Mesenchymal stem cell (in vitro differentiated cells and primary cell): ENCODE results near the gene PARP15.

Experiments used
- DNase-seq: peaks from one replicate; pipeline ENCODE4 v3.0.0-alpha.2; 2013
- H2AFZ ChIP-seq: one replicate; pipeline ENCODE4 v1.6.1; 2013; ENCODE audit warnings: low read depth, mild to moderate bottlenecking, control low read depth, inconsistent platforms, low read length, moderate library complexity
- H2AK5ac ChIP-seq: 2 replicates; pipeline ENCODE4 v1.6.1; 2013; ENCODE audit warnings: low read length, moderate library complexity, mild to moderate bottlenecking, inconsistent platforms; ENCODE audit not compliant: severe bottlenecking
- H2BK120ac ChIP-seq: one replicate; pipeline ENCODE4 v1.6.1; 2013; ENCODE audit warnings: low read depth, mild to moderate bottlenecking, inconsistent platforms, low read length, moderate library complexity
- H2BK12ac ChIP-seq, 2 experiments: one replicate each; pipeline ENCODE4 v1.6.1; 2013; ENCODE audit warnings: inconsistent platforms in 2 of 2, low read length in 2 of 2, mild to moderate bottlenecking in 2 of 2, moderate library complexity in 2 of 2, control low read depth in 1 of 2
- H2BK15ac ChIP-seq: one replicate; pipeline ENCODE4 v1.6.1; 2013; ENCODE audit warnings: mild to moderate bottlenecking, low read depth, inconsistent platforms; ENCODE audit not compliant: poor library complexity, severe bottlenecking
- H2BK5ac ChIP-seq: 2 replicates; pipeline ENCODE4 v1.6.1; 2013; ENCODE audit warnings: low read depth, mild to moderate bottlenecking, low read length, control low read depth, inconsistent platforms; ENCODE audit not compliant: poor library complexity, severe bottlenecking
- H3K14ac ChIP-seq, 2 experiments: one replicate each; pipeline ENCODE4 v1.6.1; 2013; ENCODE audit warnings: inconsistent platforms in 2 of 2, low read length in 2 of 2, control low read depth in 1 of 2, mild to moderate bottlenecking in 1 of 2, moderate library complexity in 1 of 2
- H3K18ac ChIP-seq, 2 experiments: one replicate each; pipeline ENCODE4 v1.6.1; 2013; ENCODE audit warnings: inconsistent platforms in 2 of 2, low read length in 2 of 2, control low read depth in 1 of 2, low read depth in 1 of 2, mild to moderate bottlenecking in 1 of 2
- H3K23ac ChIP-seq, 2 experiments: one replicate each; pipeline ENCODE4 v1.6.1; 2013; ENCODE audit warnings: inconsistent platforms in 2 of 2, low read length in 2 of 2, mild to moderate bottlenecking in 2 of 2, moderate library complexity in 2 of 2, control low read depth in 1 of 2
- H3K27ac ChIP-seq: 2 replicates; pipeline ENCODE4 v1.5.1; 2013; ENCODE audit warnings: mild to moderate bottlenecking, moderate library complexity, low read length, control low read depth, inconsistent platforms; ENCODE audit not compliant: poor library complexity, severe bottlenecking
- H3K27me3 ChIP-seq, 2 experiments: 2 replicates each; pipeline versions ENCODE4 v1.6.1 to v1.7.0; 2013; ENCODE audit warnings: low read length in 2 of 2, mild to moderate bottlenecking in 2 of 2, moderate library complexity in 2 of 2, control low read depth in 1 of 2, inconsistent platforms in 1 of 2; ENCODE audit not compliant: control insufficient read depth in 1 of 2, insufficient read depth in 1 of 2
- H3K36me3 ChIP-seq, 2 experiments: 2 replicates each; pipeline versions ENCODE4 v1.6.1 to v1.7.0; 2013; ENCODE audit warnings: low read length in 2 of 2, control low read depth in 1 of 2, inconsistent platforms in 1 of 2, low read depth in 1 of 2, mild to moderate bottlenecking in 1 of 2; ENCODE audit not compliant: insufficient read depth in 2 of 2, control insufficient read depth in 1 of 2
- H3K4ac ChIP-seq, 2 experiments: one replicate each; pipeline ENCODE4 v1.6.1; 2013; ENCODE audit warnings: inconsistent platforms in 2 of 2, low read length in 2 of 2, mild to moderate bottlenecking in 2 of 2, moderate library complexity in 2 of 2, control low read depth in 1 of 2, low read depth in 1 of 2
- H3K4me1 ChIP-seq: 2 replicates; pipeline ENCODE4 v1.6.1; 2013; ENCODE audit warnings: low read depth, low read length, control low read depth; ENCODE audit not compliant: control insufficient read depth, insufficient read depth
- H3K4me2 ChIP-seq: 2 replicates; pipeline ENCODE4 v1.6.1; 2013; ENCODE audit warnings: low read length, mild to moderate bottlenecking, inconsistent platforms; ENCODE audit not compliant: poor library complexity, severe bottlenecking
- H3K4me3 ChIP-seq, 2 experiments: 2 replicates each; pipeline versions ENCODE4 v1.5.1 to v1.7.0; 2013; ENCODE audit warnings: low read length in 2 of 2, mild to moderate bottlenecking in 2 of 2, control low read depth in 1 of 2, low read depth in 1 of 2; ENCODE audit not compliant: insufficient read depth in 1 of 2
- H3K79me1 ChIP-seq: replicated peaks from 2 replicates; pipeline ENCODE4 v1.6.1; 2013; ENCODE audit warnings: mild to moderate bottlenecking, control low read depth, low read length, inconsistent platforms; ENCODE audit not compliant: poor library complexity, severe bottlenecking
- H3K9ac ChIP-seq: 2 replicates; pipeline ENCODE4 v1.7.0; 2013; ENCODE audit warnings: mild to moderate bottlenecking, low read length, moderate library complexity
- H3K9me3 ChIP-seq: 2 replicates; pipeline ENCODE4 v1.7.0; 2013; ENCODE audit warnings: mild to moderate bottlenecking, low read length; ENCODE audit not compliant: control insufficient read depth
- H4K8ac ChIP-seq: one replicate; pipeline ENCODE4 v1.6.1; 2013; ENCODE audit warnings: inconsistent platforms, mild to moderate bottlenecking, low read length, moderate library complexity
- H4K91ac ChIP-seq: one replicate; pipeline ENCODE4 v1.6.1; 2013; ENCODE audit warnings: mild to moderate bottlenecking, low read length, inconsistent platforms
- WGBS: methylation state at CpG from one replicate; pipeline ENCODE4 v1.1.7; 2013; ENCODE audit warnings: mixed read lengths; 5-methylcytosine and 5-hydroxymethylcytosine counted together

Gene PARP15

GRCh38 chr3:122535964-122536631 is 41.4 kb upstream of the PARP15 start:
- no peak overlapping the region for H2BK15ac ChIP-seq
- no peak for DNase-seq
- H3K9ac ChIP-seq, result no peak overlapping the region
- no peaks in the 10 kb centered on the region for H3K4me1 ChIP-seq
- H2BK5ac ChIP-seq, result no peak overlapping the region
- no peak overlapping the region for H4K8ac ChIP-seq
- H2AFZ ChIP-seq, result no peak overlapping the region
- H3K36me3 ChIP-seq, result peaks cover 5 to 96% of the 10 kb centered on the region in 2 experiments
- H2BK120ac ChIP-seq, result no peak overlapping the region
- H3K79me1 ChIP-seq, result no peaks in the 10 kb centered on the region
- no peak overlapping the region for H3K4me2 ChIP-seq
- H3K27ac ChIP-seq, result no peak overlapping the region
- peak overlapping the region in 1 of 2 experiments; percentile 43 for H3K23ac ChIP-seq
- no peak overlapping the region for H3K4me3 ChIP-seq
- H3K9me3 ChIP-seq, result no peaks in the 10 kb centered on the region
- H2BK12ac ChIP-seq, result no peak overlapping the region
- H2AK5ac ChIP-seq, result no peak overlapping the region
- no peak overlapping the region for H4K91ac ChIP-seq
- WGBS, result 65% methylated on average over 6 of the region's 6 CpGs
- H3K14ac ChIP-seq, result no peak overlapping the region
- no peak overlapping the region for H3K18ac ChIP-seq
- no peak overlapping the region for H3K4ac ChIP-seq
- no peaks in the 10 kb centered on the region for H3K27me3 ChIP-seq

GRCh38 chr3:122536632-122537001 is 40.8 kb upstream of the PARP15 start:
- no peak for DNase-seq
- WGBS, result 62% methylated on average over 3 of the region's 3 CpGs
- no peaks in the 10 kb centered on the region for H3K9me3 ChIP-seq

DNA sequence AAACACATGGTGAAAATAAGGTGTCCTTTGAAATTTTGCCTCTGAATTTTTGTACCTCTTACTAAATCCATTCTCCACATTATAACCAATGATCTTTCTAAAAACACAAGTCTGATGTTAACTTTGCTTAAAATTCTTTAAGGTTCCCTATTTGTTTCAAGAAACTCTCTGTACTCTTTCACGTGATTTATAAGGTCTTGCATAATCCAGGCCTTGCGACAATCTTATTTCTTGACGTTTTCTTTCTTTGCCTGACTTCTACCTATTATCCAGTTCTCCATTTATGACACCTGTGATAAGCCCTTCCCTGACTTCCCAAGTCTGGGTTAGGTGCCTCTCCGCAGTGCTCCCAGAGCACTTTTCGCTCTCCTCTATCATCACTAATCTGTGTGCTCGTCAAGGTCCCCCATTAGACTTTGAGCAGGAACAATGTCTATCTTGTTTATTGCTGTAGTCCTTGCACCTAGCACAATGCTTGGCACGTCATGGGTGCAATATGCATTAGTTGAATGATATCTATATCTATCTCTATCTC is 38.4 kb upstream of the PARP15 start:
- no peak overlapping the region for H2BK5ac ChIP-seq
- H3K18ac ChIP-seq, result no peak overlapping the region
- H3K27me3 ChIP-seq, result no peaks in the 10 kb centered on the region
- H3K36me3 ChIP-seq, result peaks cover 0 to 83% of the 10 kb centered on the region in 2 experiments
- no peak overlapping the region for H3K9ac ChIP-seq
- no peaks in the 10 kb centered on the region for H3K79me1 ChIP-seq
- H3K23ac ChIP-seq, result no peak overlapping the region
- H3K4me3 ChIP-seq, result no peak overlapping the region
- DNase-seq, result no peak
- H2BK15ac ChIP-seq, result no peak overlapping the region
- no peak overlapping the region for H4K8ac ChIP-seq
- no peaks in the 10 kb centered on the region for H3K4me1 ChIP-seq
- H3K9me3 ChIP-seq, result no peaks in the 10 kb centered on the region
- no peak overlapping the region for H3K27ac ChIP-seq
- H3K4ac ChIP-seq, result no peak overlapping the region
- no peak overlapping the region for H3K4me2 ChIP-seq
- H2AFZ ChIP-seq, result no peak overlapping the region
- no peak overlapping the region for H2AK5ac ChIP-seq
- WGBS, result 95% methylated on average over 7 of the region's 7 CpGs
- no peak overlapping the region for H4K91ac ChIP-seq
- H2BK120ac ChIP-seq, result no peak overlapping the region
- no peak overlapping the region for H2BK12ac ChIP-seq
- H3K14ac ChIP-seq, result no peak overlapping the region

More at GRCh38 chr3:122536632-122537001, 40.8 kb upstream of the PARP15 start:
- H3K79me1 ChIP-seq, result no peaks in the 10 kb centered on the region
- H3K23ac ChIP-seq, result no peak overlapping the region
- no peak overlapping the region for H2AFZ ChIP-seq
- H4K91ac ChIP-seq, result no peak overlapping the region
- no peak overlapping the region for H2BK12ac ChIP-seq
- H2BK15ac ChIP-seq, result no peak overlapping the region
- H3K18ac ChIP-seq, result no peak overlapping the region
- no peak overlapping the region for H3K4me3 ChIP-seq
- H3K36me3 ChIP-seq, result peaks cover 5 to 96% of the 10 kb centered on the region in 2 experiments
- no peaks in the 10 kb centered on the region for H3K27me3 ChIP-seq
- no peak overlapping the region for H3K4ac ChIP-seq
- no peak overlapping the region for H4K8ac ChIP-seq
- no peak overlapping the region for H3K14ac ChIP-seq
- H2BK5ac ChIP-seq, result no peak overlapping the region
- H2AK5ac ChIP-seq, result no peak overlapping the region
- no peak overlapping the region for H2BK120ac ChIP-seq
- H3K27ac ChIP-seq, result no peak overlapping the region
- H3K4me1 ChIP-seq, result no peaks in the 10 kb centered on the region
- H3K9ac ChIP-seq, result no peak overlapping the region
- no peak overlapping the region for H3K4me2 ChIP-seq

- H3K23ac ChIP-seq, result no peak overlapping the region
- H2BK5ac ChIP-seq, result no peak overlapping the region
- H3K4me1 ChIP-seq, result no peaks in the 10 kb centered on the region
- DNase-seq, result no peak
- no peak overlapping the region for H2AK5ac ChIP-seq
- no peak overlapping the region for H2BK120ac ChIP-seq
- 100% methylated on average over 3 of the region's 5 CpGs for WGBS
- no peak overlapping the region for H4K8ac ChIP-seq
- no peak overlapping the region for H3K14ac ChIP-seq
- no peak overlapping the region for H3K18ac ChIP-seq
- peaks cover 3 to 77% of the 10 kb centered on the region in 2 experiments for H3K36me3 ChIP-seq
- no peaks in the 10 kb centered on the region for H3K27me3 ChIP-seq
- no peaks in the 10 kb centered on the region for H3K9me3 ChIP-seq
- no peak overlapping the region for H2BK12ac ChIP-seq
- H3K9ac ChIP-seq, result no peak overlapping the region
- H2BK15ac ChIP-seq, result no peak overlapping the region
- no peak overlapping the region for H3K4me3 ChIP-seq
- H4K91ac ChIP-seq, result no peak overlapping the region
- no peaks in the 10 kb centered on the region for H3K79me1 ChIP-seq
- H3K4ac ChIP-seq, result no peak overlapping the region
- H3K27ac ChIP-seq, result no peak overlapping the region
- no peak overlapping the region for H2AFZ ChIP-seq
- H3K4me2 ChIP-seq, result no peak overlapping the region
Measured at GRCh38 chr3:122546151-122546550, 31.3 kb upstream of the PARP15 start.
